NCI-H748 (cell line): ENCODE data around the gene PBX1.
A peak's percentile ranks its signal among the peaks of the same experiment; 100 is the strongest.

Experiments used
- DNase-seq: peaks from one replicate; lab custom pipeline; 2025; ENCODE audit not compliant: unreplicated experiment; lab: John Stamatoyannopoulos, UW

Gene PBX1

GRCh38 chr1:164562947-164563520 lies 4.0 kb downstream of the PBX1 start:
- no peak for DNase-seq

- DNase-seq: peak; percentile 29
Observed at GRCh38 chr1:164563721-164564360, 4.9 kb downstream of the PBX1 start.

GRCh38 chr1:164564378-164564777 lies 5.4 kb downstream of the PBX1 start:
- no peak for DNase-seq

GRCh38 chr1:164565357-164565756 lies 6.4 kb downstream of the PBX1 start:
- no peak for DNase-seq

GRCh38 chr1:164567774-164568173 lies 8.8 kb downstream of the PBX1 start:
- DNase-seq: no peak

- DNase-seq: no peak
Observed at GRCh38 chr1:164569241-164569640, 10.3 kb downstream of the PBX1 start.

GRCh38 chr1:164569866-164570265 lies 10.9 kb downstream of the PBX1 start:
- no peak for DNase-seq

GRCh38 chr1:164571333-164571732 lies 12.3 kb downstream of the PBX1 start:
- DNase-seq: no peak

GRCh38 chr1:164575356-164575886 lies 16.4 kb downstream of the PBX1 start:
- no peak for DNase-seq

- DNase-seq: no peak
Observed at GRCh38 chr1:164576291-164577271, 17.6 kb downstream of the PBX1 start.

- no peak for DNase-seq
Observed at GRCh38 chr1:164577291-164577690, 18.3 kb downstream of the PBX1 start.

- DNase-seq: no peak
Observed at GRCh38 chr1:164578479-164579200, 19.7 kb downstream of the PBX1 start.

- no peak for DNase-seq
Observed at GRCh38 chr1:164579381-164579780, 20.4 kb downstream of the PBX1 start.

- no peak for DNase-seq
Observed at GRCh38 chr1:164581762-164582161, 22.8 kb downstream of the PBX1 start.

- DNase-seq: no peak
Observed at GRCh38 chr1:164583196-164583595, 24.2 kb downstream of the PBX1 start.

GRCh38 chr1:164583835-164584539 lies 25.0 kb downstream of the PBX1 start:
- DNase-seq: no peak

GRCh38 chr1:164586591-164586990 lies 27.6 kb downstream of the PBX1 start:
- DNase-seq: no peak

GRCh38 chr1:164587617-164588501 lies 28.9 kb downstream of the PBX1 start:
- DNase-seq: peak; percentile 56
